Endometrium (tissue), 2 donors: ENCODE results near the gene JSRP1.
A peak's percentile ranks its signal among the peaks of the same experiment; 100 is the strongest.

Experiments used
- FAIRE-seq: peaks from 2 replicates; lab custom pipeline; 2012; peaks lifted over from hg19 to GRCh38; lab: Jason Lieb, UNC
- donor health status: control.
- donor health status: control.

The JSRP1 gene

GRCh38 chr19:2246801-2247361 is 9.3 kb downstream of the JSRP1 start:
- no peak for FAIRE-seq

- no peak for FAIRE-seq
Measured at GRCh38 chr19:2246014-2246620, 10.1 kb downstream of the JSRP1 start.

- FAIRE-seq: no peak
Measured at GRCh38 chr19:2245273-2245672, 10.9 kb downstream of the JSRP1 start.

- FAIRE-seq: no peak
Measured at GRCh38 chr19:2244486-2244885, 11.7 kb downstream of the JSRP1 start.

GRCh38 chr19:2244125-2244411 is 12.1 kb downstream of the JSRP1 start:
- no peak for FAIRE-seq

GRCh38 chr19:2243274-2244124 is 12.7 kb downstream of the JSRP1 start:
- FAIRE-seq: no peak

GRCh38 chr19:2242816-2243215 is 13.4 kb downstream of the JSRP1 start:
- no peak for FAIRE-seq

GRCh38 chr19:2242092-2242537 is 14.1 kb downstream of the JSRP1 start:
- no peak for FAIRE-seq

GRCh38 chr19:2240881-2241760 is 15.1 kb downstream of the JSRP1 start:
- FAIRE-seq: no peak

- no peak for FAIRE-seq
Measured at GRCh38 chr19:2239771-2240770, 16.1 kb downstream of the JSRP1 start.

GRCh38 chr19:2239173-2239572 is 17.0 kb downstream of the JSRP1 start:
- FAIRE-seq: no peak

GRCh38 chr19:2237869-2238153 is 18.4 kb downstream of the JSRP1 start:
- no peak for FAIRE-seq

GRCh38 chr19:2237051-2237868 is 19.0 kb downstream of the JSRP1 start:
- no peak for FAIRE-seq

GRCh38 chr19:2236314-2237050 is 19.7 kb downstream of the JSRP1 start, which contains the start of the genes PLEKHJ1 and SF3A2:
TSS of gene PLEKHJ1 (minus strand) at chr19:2236329. CDS start at chr19:2236248, 81 bp downstream.
TSS of gene SF3A2 (plus strand) at chr19:2236824. CDS start at chr19:2243419, 6,595 bp downstream.
- FAIRE-seq: peak; percentile 80

- FAIRE-seq: no peak
Measured at GRCh38 chr19:2236064-2236313, 20.2 kb downstream of the JSRP1 start.

GRCh38 chr19:2235381-2236063 is 20.7 kb downstream of the JSRP1 start:
- no peak for FAIRE-seq

- FAIRE-seq: no peak
Measured at GRCh38 chr19:2234996-2235380, 21.2 kb downstream of the JSRP1 start.

GRCh38 chr19:2233601-2234280 is 22.5 kb downstream of the JSRP1 start:
- no peak for FAIRE-seq
